Trophoblast cell (in vitro differentiated cells and primary cell): ENCODE results near the gene MYCT1.
"Not testable (repeated sequence)": the region's sequence is repeated elsewhere in the genome, so short reads cannot be mapped to it uniquely, and the experiment has no call there.

Source experiments
- DNase-seq, 2 donors: peaks; one replicate each; pipeline ENCODE4 v3.0.0-alpha.2; 2016
- H2AFZ ChIP-seq: 2 replicates; pipeline ENCODE4 v1.6.1; 2013; ENCODE audit warnings: low read length, moderate library complexity, mild to moderate bottlenecking; ENCODE audit not compliant: insufficient read depth, poor library complexity
- H2AK5ac ChIP-seq: 2 replicates; pipeline ENCODE4 v1.6.1; 2013; ENCODE audit warnings: mild to moderate bottlenecking, low read length
- H2BK120ac ChIP-seq: 2 replicates; pipeline ENCODE4 v1.6.1; 2013; ENCODE audit warnings: low read length, mild to moderate bottlenecking, moderate library complexity; ENCODE audit not compliant: insufficient read depth, poor library complexity
- H2BK12ac ChIP-seq: 2 replicates; pipeline ENCODE4 v1.6.1; 2013; ENCODE audit warnings: mild to moderate bottlenecking, low read length, moderate library complexity
- H2BK5ac ChIP-seq: 2 replicates; pipeline ENCODE4 v1.6.1; 2013; ENCODE audit warnings: low read length, low read depth, moderate library complexity, mild to moderate bottlenecking; ENCODE audit not compliant: poor library complexity
- H3K14ac ChIP-seq: 2 replicates; pipeline ENCODE4 v1.6.1; 2013; ENCODE audit warnings: mild to moderate bottlenecking, low read length
- H3K18ac ChIP-seq: 2 replicates; pipeline ENCODE4 v1.6.1; 2013; ENCODE audit warnings: mild to moderate bottlenecking, low read length
- H3K23ac ChIP-seq: 2 replicates; pipeline ENCODE4 v1.6.1; 2013; ENCODE audit warnings: low read length
- H3K27ac ChIP-seq: 2 replicates; pipeline ENCODE4 v1.5.1; 2013; ENCODE audit warnings: low read depth, mild to moderate bottlenecking, inconsistent platforms, low read length, moderate library complexity
- H3K27me3 ChIP-seq: 2 replicates; pipeline ENCODE4 v1.6.1; 2013; ENCODE audit warnings: inconsistent platforms, mild to moderate bottlenecking, low read length, moderate library complexity; ENCODE audit not compliant: insufficient read depth
- H3K36me3 ChIP-seq, 2 experiments: 1 replicate in 1 of 2; 2 replicates in 1 of 2; pipeline ENCODE4 v1.6.1; 2013; ENCODE audit warnings: low read length in 2 of 2, mild to moderate bottlenecking in 2 of 2, moderate library complexity in 1 of 2; ENCODE audit not compliant: insufficient read depth in 2 of 2, control insufficient read depth in 1 of 2
- H3K4ac ChIP-seq: 2 replicates; pipeline ENCODE4 v1.6.1; 2013; ENCODE audit warnings: low read depth, mild to moderate bottlenecking, low read length, moderate library complexity
- H3K4me1 ChIP-seq, 2 experiments: 1 replicate in 1 of 2; 2 replicates in 1 of 2; pipeline ENCODE4 v1.6.1; 2013; ENCODE audit warnings: low read length in 2 of 2, mild to moderate bottlenecking in 2 of 2, moderate library complexity in 1 of 2; ENCODE audit not compliant: insufficient read depth in 2 of 2, control insufficient read depth in 1 of 2
- H3K4me2 ChIP-seq: 2 replicates; pipeline ENCODE4 v1.6.1; 2013; ENCODE audit warnings: inconsistent platforms, mild to moderate bottlenecking, low read length, moderate library complexity
- H3K4me3 ChIP-seq: 2 replicates; pipeline ENCODE4 v1.5.1; 2013; ENCODE audit warnings: mild to moderate bottlenecking, low read depth, low read length, inconsistent platforms
- H3K79me1 ChIP-seq: one replicate; pipeline ENCODE4 v1.6.1; 2013; ENCODE audit warnings: low read length
- H3K79me2 ChIP-seq: 2 replicates; pipeline ENCODE4 v1.6.1; 2013; ENCODE audit warnings: low read length, mild to moderate bottlenecking; ENCODE audit not compliant: control insufficient read depth, insufficient read depth, poor library complexity
- H3K9ac ChIP-seq: 2 replicates; pipeline ENCODE4 v1.6.1; 2013; ENCODE audit warnings: mild to moderate bottlenecking, low read length
- H3K9me3 ChIP-seq: 2 replicates; pipeline ENCODE4 v1.6.1; 2013; ENCODE audit warnings: low read depth, mild to moderate bottlenecking, control low read depth, inconsistent platforms, low read length; ENCODE audit not compliant: insufficient read depth
- H4K12ac ChIP-seq: 2 replicates; pipeline ENCODE4 v1.6.1; 2013; ENCODE audit warnings: low read depth, mild to moderate bottlenecking, low read length, moderate library complexity
- H4K8ac ChIP-seq: 2 replicates; pipeline ENCODE4 v1.6.1; 2013; ENCODE audit warnings: low read depth, mild to moderate bottlenecking, low read length, moderate library complexity
- H4K91ac ChIP-seq: one replicate; pipeline ENCODE4 v1.6.1; 2013; ENCODE audit warnings: low read depth, mild to moderate bottlenecking, low read length, moderate library complexity
- WGBS: extraction: QIAGEN DNeasy Blood & Tissue Kit; methylation state at CpG from one replicate; pipeline ENCODE4 v1.1.7; 2013; ENCODE audit warnings: missing lambda C conversion rate; ENCODE audit not compliant: insufficient read length, insufficient coverage; ENCODE audit errors: extremely low coverage; 5-methylcytosine and 5-hydroxymethylcytosine counted together

The MYCT1 gene

GRCh38 chr6:152680879-152681517 lies 16.7 kb upstream of the MYCT1 start:
- WGBS = no CpG with 5 or more reads among the region's 3 CpGs
- Histone ChIP-seq H3K79me2 (no peaks in the 10 kb centered on the region), H3K9ac (no peak overlapping the region), H3K27me3 (no peaks in the 10 kb centered on the region), H3K4me1 (peaks cover 2 to 4% of the 10 kb centered on the region in 2 experiments), H2AK5ac (no peak overlapping the region), H3K36me3 (no peaks in the 10 kb centered on the region), H3K18ac (no peak overlapping the region), H4K12ac (no peak overlapping the region), H3K9me3 (peaks cover 2% of the 10 kb centered on the region), H3K23ac (no peak overlapping the region), H3K4ac (no peak overlapping the region), H3K4me3 (no peak overlapping the region), H3K14ac (no peak overlapping the region), H3K27ac (no peak overlapping the region), H2AFZ (no peak overlapping the region), H4K8ac (no peak overlapping the region), H2BK12ac (no peak overlapping the region), H4K91ac (no peak overlapping the region), H2BK120ac (no peak overlapping the region), H3K79me1 (peaks cover 1% of the 10 kb centered on the region), H2BK5ac (no peak overlapping the region), H3K4me2 (no peak overlapping the region)
- DNase-seq = peak; percentile 4 to 69

- no peak overlapping the region for H4K8ac ChIP-seq
- H3K9ac ChIP-seq = no peak overlapping the region
- H2BK5ac ChIP-seq = no peak overlapping the region
Measured at GRCh38 chr6:152682141-152682540, 15.6 kb upstream of the MYCT1 start.

DNA sequence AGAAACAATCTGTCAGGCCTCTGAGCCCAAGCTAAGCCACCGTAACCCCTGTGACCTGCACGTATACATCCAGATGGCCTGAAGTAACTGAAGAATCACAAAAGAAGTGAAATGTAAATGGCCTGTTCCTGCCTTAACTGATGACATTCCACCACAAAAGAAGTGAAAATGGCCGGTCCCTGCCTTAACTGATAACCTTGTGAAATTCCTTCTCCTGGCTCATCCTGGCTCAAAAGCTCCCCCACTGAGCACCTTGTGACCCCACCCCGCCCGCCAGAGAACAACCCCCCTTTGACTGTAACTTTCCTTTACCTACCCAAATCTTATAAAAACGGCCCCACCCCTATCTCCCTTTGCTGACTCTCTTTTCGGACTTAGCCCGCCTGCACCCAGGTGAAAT lies 14.8 kb upstream of the MYCT1 start:
- not testable (repeated sequence) for H3K79me1 ChIP-seq, H3K27ac ChIP-seq, H3K27me3 ChIP-seq, DNase-seq, H4K12ac ChIP-seq, H3K4ac ChIP-seq, H3K79me2 ChIP-seq, H4K8ac ChIP-seq, H2BK120ac ChIP-seq, H3K4me1 ChIP-seq, H2BK5ac ChIP-seq, H3K4me3 ChIP-seq, H2AFZ ChIP-seq, H3K9ac ChIP-seq, H3K18ac ChIP-seq, H3K36me3 ChIP-seq, H3K4me2 ChIP-seq, H2BK12ac ChIP-seq, H3K23ac ChIP-seq, H3K14ac ChIP-seq, H2AK5ac ChIP-seq, H3K9me3 ChIP-seq, H4K91ac ChIP-seq
- no CpG with 5 or more reads among the region's 8 CpGs for WGBS

More at GRCh38 chr6:152682141-152682540, 15.6 kb upstream of the MYCT1 start:
- no peak overlapping the region for H3K18ac ChIP-seq
- no peak overlapping the region for H3K27ac ChIP-seq
- H3K79me2 ChIP-seq = no peaks in the 10 kb centered on the region
- no peak overlapping the region for H2AK5ac ChIP-seq
- H3K14ac ChIP-seq = no peak overlapping the region
- no peak overlapping the region for H2AFZ ChIP-seq
- no peak overlapping the region for H3K4me2 ChIP-seq
- H3K4me1 ChIP-seq = peaks cover 2 to 4% of the 10 kb centered on the region in 2 experiments
- no peaks in the 10 kb centered on the region for H3K36me3 ChIP-seq
- no peaks in the 10 kb centered on the region for H3K9me3 ChIP-seq
- H3K27me3 ChIP-seq = no peaks in the 10 kb centered on the region
- H3K23ac ChIP-seq = no peak overlapping the region
- H3K4ac ChIP-seq = no peak overlapping the region
- WGBS = no CpG with 5 or more reads among the region's 8 CpGs
- H3K4me3 ChIP-seq = no peak overlapping the region
- H4K12ac ChIP-seq = no peak overlapping the region
- H2BK12ac ChIP-seq = no peak overlapping the region
- DNase-seq = peak; percentile 28 to 33
- no peak overlapping the region for H2BK120ac ChIP-seq
- peak overlapping the region; percentile 11 for H4K91ac ChIP-seq
- peaks cover 1% of the 10 kb centered on the region for H3K79me1 ChIP-seq

DNA sequence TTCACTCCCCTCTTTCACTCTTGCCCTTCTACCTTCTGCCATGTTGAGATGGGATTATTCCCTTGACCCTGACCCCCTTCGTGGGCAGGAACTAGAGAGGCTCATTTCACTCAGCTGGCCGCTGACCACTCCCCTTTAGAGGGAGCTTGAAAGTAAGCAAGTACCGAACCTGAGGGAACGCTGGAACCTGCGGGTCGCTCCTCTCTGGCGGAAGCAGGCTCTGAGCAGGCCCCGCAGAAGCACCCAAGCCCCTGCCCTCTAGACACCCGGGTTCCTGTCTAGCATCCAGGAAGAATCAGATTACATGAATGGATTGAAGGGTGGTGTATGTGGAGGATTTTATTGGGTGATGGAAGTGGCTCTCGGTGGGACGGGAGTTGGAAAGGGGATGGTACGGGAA lies 11.9 kb upstream of the MYCT1 start:
- Histone ChIP-seq H3K23ac (no peak overlapping the region), H3K4ac (no peak overlapping the region), H3K36me3 (no peaks in the 10 kb centered on the region), H3K79me1 (no peaks in the 10 kb centered on the region), H3K4me1 (peaks cover 0 to 4% of the 10 kb centered on the region in 2 experiments), H3K27me3 (no peaks in the 10 kb centered on the region), H2BK120ac (no peak overlapping the region), H2AFZ (no peak overlapping the region), H4K12ac (no peak overlapping the region), H3K14ac (no peak overlapping the region), H3K9ac (no peak overlapping the region), H3K18ac (no peak overlapping the region), H4K8ac (no peak overlapping the region), H3K4me2 (no peak overlapping the region), H3K9me3 (no peaks in the 10 kb centered on the region), H2BK5ac (no peak overlapping the region), H3K79me2 (no peaks in the 10 kb centered on the region), H3K27ac (no peak overlapping the region), H4K91ac (no peak overlapping the region), H2BK12ac (no peak overlapping the region), H2AK5ac (no peak overlapping the region), H3K4me3 (no peak overlapping the region)
- WGBS = 100% methylated on average over 3 of the region's 12 CpGs
- no peak for DNase-seq
